ENCODE results near the gene CDK16.
A peak's percentile ranks its signal among the peaks of the same experiment; 100 is the strongest.

CDK16 gene
- total RNA-seq = 89.6 to 171 reads per million in 2 donors

- DNase-seq = peak; percentile 37 to 88 (median 53)
These were observed at the start of gene CDK16 for GRCh38 chrX:47218280-47218919. CDK16 (plus strand) TSS chrX:47218681; CDS start chrX:47223558, 4,877 bp downstream.

- DNase-seq = no peak
These were observed 49.2 kb upstream of the CDK16 start for GRCh38 chrX:47169273-47169672.

GRCh38 chrX:47169726-47170515, 48.6 kb upstream of the CDK16 start:
- DNase-seq = no peak

- DNase-seq = no peak
These were observed 47.4 kb upstream of the CDK16 start for GRCh38 chrX:47170861-47171692.

GRCh38 chrX:47171996-47172395, 46.5 kb upstream of the CDK16 start:
- no peak for DNase-seq

GRCh38 chrX:47172549-47172948, 45.9 kb upstream of the CDK16 start:
- DNase-seq = no peak

GRCh38 chrX:47172971-47173792, 45.3 kb upstream of the CDK16 start:
- no peak for DNase-seq

GRCh38 chrX:47174376-47174775, 44.1 kb upstream of the CDK16 start:
- DNase-seq = no peak

GRCh38 chrX:47174846-47175587, 43.5 kb upstream of the CDK16 start:
- DNase-seq = no peak

- DNase-seq = no peak
These were observed 42.9 kb upstream of the CDK16 start for GRCh38 chrX:47175588-47175980.

- no peak for DNase-seq
These were observed 42.3 kb upstream of the CDK16 start for GRCh38 chrX:47176101-47176740.

GRCh38 chrX:47177079-47177478, 41.4 kb upstream of the CDK16 start:
- DNase-seq = no peak

GRCh38 chrX:47178337-47178736, 40.1 kb upstream of the CDK16 start:
- DNase-seq = no peak

GRCh38 chrX:47179221-47179927, 39.1 kb upstream of the CDK16 start:
- DNase-seq = no peak

GRCh38 chrX:47179928-47180255, 38.6 kb upstream of the CDK16 start:
- DNase-seq = no peak

- no peak for DNase-seq
These were observed 38.1 kb upstream of the CDK16 start for GRCh38 chrX:47180346-47180745.

- DNase-seq = no peak
These were observed 37.2 kb upstream of the CDK16 start for GRCh38 chrX:47181301-47181700.

- no peak for DNase-seq
These were observed 36.3 kb upstream of the CDK16 start for GRCh38 chrX:47182106-47182700.

GRCh38 chrX:47184486-47184885, 34.0 kb upstream of the CDK16 start:
- no peak for DNase-seq

- DNase-seq = no peak
These were observed 33.2 kb upstream of the CDK16 start for GRCh38 chrX:47185241-47185640.

Measured in T-helper 2 cell (primary cell).